ENCODE data around the gene ACTL6A. TPM values are rescaled to one million over a fixed set of nuclear protein-coding genes. Genes with fewer than 3 reads are reported as not detected.

The ACTL6A gene
- total RNA-seq, 1 experiment from 2014 or later, result 74.5 TPM

GRCh38 chr3:179558742-179559364 is 3.9 kb upstream of the ACTL6A start:
- no peak overlapping the region for H3K23ac ChIP-seq (ENCODE audit: insufficient read length, low read depth, low read length)
- H3K36me3 Mint-ChIP-seq (ENCODE audit: insufficient read depth in 1 of 3, low read depth in 3 of 3), result no peaks in the 10 kb centered on the region
- no peak overlapping the region for H4K8ac ChIP-seq (replicated peaks; ENCODE audit: insufficient read length, low read depth, low read length)
- no CpG with 5 or more reads among the region's 3 CpGs for WGBS (ENCODE audit: extremely low coverage, insufficient read length, low lambda C conversion rate)
- no peak overlapping the region for H3K27ac ChIP-seq (ENCODE audit: insufficient read length, low read depth, low read length)
- H4K5ac ChIP-seq (ENCODE audit: insufficient read length, low read depth, low read length), result no peak overlapping the region
- H3K9me3 ChIP-seq (ENCODE audit: control insufficient read depth, low read depth, low read length), result no peaks in the 10 kb centered on the region
- no peak overlapping the region for H4K91ac ChIP-seq (ENCODE audit: insufficient read length, low read depth, low read length)
- H3K4me1 Mint-ChIP-seq, result peaks cover 4 to 5% of the 10 kb centered on the region in 2 experiments
- H3K56ac ChIP-seq (ENCODE audit: insufficient read length, low read depth, low read length), result no peak overlapping the region
- H2BK120ac ChIP-seq (ENCODE audit: low read depth, low read length, poor library complexity, severe bottlenecking), result no peak overlapping the region
- H2BK15ac ChIP-seq (ENCODE audit: low read depth, low read length), result no peak overlapping the region
- no peak overlapping the region for H2AFZ ChIP-seq (ENCODE audit: low read length)
- H4K20me1 ChIP-seq (ENCODE audit: control insufficient read depth, insufficient read depth, insufficient read length), result no peaks in the 10 kb centered on the region
- no peaks in the 10 kb centered on the region for H3K9me3 Mint-ChIP-seq
- H3K4me2 ChIP-seq (ENCODE audit: insufficient read depth, insufficient read length, low read length), result no peak overlapping the region
- H3K14ac ChIP-seq (ENCODE audit: insufficient read depth, low read length), result no peak overlapping the region
- H3K4ac ChIP-seq (ENCODE audit: low read depth, low read length), result no peak overlapping the region
- no peak overlapping the region for H3T11ph ChIP-seq (ENCODE audit: low read length)
- peak; percentile 54 for DNase-seq
- peaks cover 4% of the 10 kb centered on the region for H3K23me2 ChIP-seq (ENCODE audit: insufficient read length, low read depth, low read length, poor library complexity, severe bottlenecking)
- no peak overlapping the region for H2BK5ac ChIP-seq (ENCODE audit: insufficient read length, low read length)
- peaks cover 2% of the 10 kb centered on the region; the same call in 1 of the 2 replicates for H3K79me2 ChIP-seq (ENCODE audit: insufficient read depth, low read length)
- peak; percentile 92 for TF ChIP-seq CTCF (conservative IDR thresholded peaks at IDR 0.05)
- no peak overlapping the region for H3K9ac ChIP-seq (ENCODE audit: extremely low read depth, insufficient read length, low read length)
- no peaks in the 10 kb centered on the region for H3K27me3 ChIP-seq (ENCODE audit: insufficient read depth, low read length)
- no peak overlapping the region for H2BK12ac ChIP-seq (ENCODE audit: insufficient read length, low read depth, low read length)
- H3K27me3 Mint-ChIP-seq (ENCODE audit: low read depth), result no peaks in the 10 kb centered on the region
- H2BK20ac ChIP-seq (ENCODE audit: low read depth, low read length, poor library complexity, severe bottlenecking), result no peak overlapping the region
- no peak overlapping the region for H2AK5ac ChIP-seq (ENCODE audit: insufficient read length, low read length)
- no peak overlapping the region for H3K18ac ChIP-seq (ENCODE audit: insufficient read length, low read depth, low read length)
- H3K4me3 Mint-ChIP-seq, result no peak overlapping the region
- peaks cover 3% of the 10 kb centered on the region for H3K79me1 ChIP-seq (ENCODE audit: insufficient read depth, low read depth, low read length, poor library complexity, severe bottlenecking)
- no peak overlapping the region for H3K27ac Mint-ChIP-seq
- H3K4me1 ChIP-seq (ENCODE audit: insufficient read depth, low read length), result no peaks in the 10 kb centered on the region
